Measurements from ENCODE around the gene FANK1.

Gene FANK1

GRCh38 chr10:125991392-125991791 lies 95.0 kb downstream of the FANK1 start:
- no peak for DNase-seq

- no peak for DNase-seq
These were observed 95.9 kb downstream of the FANK1 start for GRCh38 chr10:125992254-125992653.

- DNase-seq, result no peak
These were observed 98.2 kb downstream of the FANK1 start for GRCh38 chr10:125994601-125995000.

GRCh38 chr10:125995726-125996304 lies 99.5 kb downstream of the FANK1 start:
- no peak for DNase-seq

- DNase-seq, result no peak
These were observed 101.2 kb downstream of the FANK1 start for GRCh38 chr10:125997586-125997985.

GRCh38 chr10:125999694-126000093 lies 103.3 kb downstream of the FANK1 start:
- DNase-seq, result no peak

GRCh38 chr10:126001576-126001975 lies 105.2 kb downstream of the FANK1 start:
- DNase-seq, result no peak

- DNase-seq, result no peak
These were observed 108.4 kb downstream of the FANK1 start for GRCh38 chr10:126004752-126005151.

- DNase-seq, result no peak
These were observed 109.9 kb downstream of the FANK1 start for GRCh38 chr10:126006264-126006663.

- DNase-seq, result no peak
These were observed 110.5 kb downstream of the FANK1 start for GRCh38 chr10:126006906-126007305.

GRCh38 chr10:126009650-126010049 lies 113.3 kb downstream of the FANK1 start:
- DNase-seq, result no peak

GRCh38 chr10:126011995-126012394 lies 115.6 kb downstream of the FANK1 start:
- DNase-seq, result no peak

GRCh38 chr10:126012485-126012884 lies 116.1 kb downstream of the FANK1 start:
- no peak for DNase-seq

- DNase-seq, result peak; percentile 34 to 60 (median 56)
These were observed 117.3 kb downstream of the FANK1 start for GRCh38 chr10:126013489-126014281.

GRCh38 chr10:126014309-126014708 lies 117.9 kb downstream of the FANK1 start:
- no peak for DNase-seq

- no peak for DNase-seq
These were observed 119.0 kb downstream of the FANK1 start for GRCh38 chr10:126015413-126015812.

GRCh38 chr10:126016156-126016805 lies 119.9 kb downstream of the FANK1 start:
- DNase-seq, result no peak

GRCh38 chr10:126016882-126017281 lies 120.5 kb downstream of the FANK1 start:
- no peak for DNase-seq

- no peak for DNase-seq
These were observed 121.7 kb downstream of the FANK1 start for GRCh38 chr10:126017961-126018560.

GRCh38 chr10:126021833-126022500 lies 125.6 kb downstream of the FANK1 start:
- no peak for DNase-seq

GRCh38 chr10:126022841-126023240 lies 126.5 kb downstream of the FANK1 start:
- DNase-seq, result no peak

GRCh38 chr10:126027692-126028091 lies 131.3 kb downstream of the FANK1 start:
- peak in 2 of 4 experiments; percentile 42 to 52 for DNase-seq

- no peak for DNase-seq
These were observed 133.6 kb downstream of the FANK1 start for GRCh38 chr10:126029999-126030398.

All from suppressor macrophage (primary cell).